Chondrocyte (in vitro differentiated cells): Measurements from ENCODE around the gene KCNQ5. TPM values are rescaled to one million over a fixed set of nuclear protein-coding genes. Genes with fewer than 3 reads are reported as not detected.

Experiments used
- DNase-seq: peaks from one replicate; pipeline ENCODE4 v3.0.0; 2021; ENCODE audit warnings: mixed read lengths, low spot score
- H3K27ac Mint-ChIP-seq: one replicate; pipeline ENCODE4 v1.8.0; 2021; ENCODE audit warnings: mild to moderate bottlenecking, moderate library complexity, mixed read lengths; ENCODE audit not compliant: unreplicated experiment
- H3K27me3 Mint-ChIP-seq: 2 replicates; pipeline ENCODE4 v1.8.0; 2021; ENCODE audit warnings: low read depth, mixed read lengths
- H3K36me3 Mint-ChIP-seq: 2 replicates; pipeline ENCODE4 v1.8.0; 2021; ENCODE audit warnings: low read depth, mixed read lengths
- H3K4me1 Mint-ChIP-seq: 2 replicates; pipeline ENCODE4 v1.8.0; 2021; ENCODE audit warnings: low read depth, mild to moderate bottlenecking, mixed read lengths
- H3K4me3 Mint-ChIP-seq: one replicate; pipeline ENCODE4 v1.8.0; 2021; ENCODE audit warnings: mild to moderate bottlenecking, moderate library complexity, mixed read lengths; ENCODE audit not compliant: unreplicated experiment
- H3K9me3 Mint-ChIP-seq: 2 replicates; pipeline ENCODE4 v1.8.0; 2021; ENCODE audit warnings: low read depth, mixed read lengths
- total RNA-seq: library from RNA; stranded (reverse); gene quantifications from 3 replicates; pipeline ENCODE4 v1.2.1, GENCODE V29; 2021
- TF ChIP-seq, protein P1 (sequence below): fragments of 200-600 bp; sonication (generic); IDR thresholded peaks from 2 replicates; pipeline ENCODE4 v1.5.0; 2021; ENCODE audit warnings: antibody characterized with exemption, mild to moderate bottlenecking, moderate library complexity

KCNQ5 gene
- total RNA-seq, 1 donor from 2014 or later: 4.1 TPM

GRCh38 chr6:72987301-72987700 lies 365.4 kb downstream of the KCNQ5 start:
- Mint-ChIP-seq H3K4me1 (peaks cover 10% of the 10 kb centered on the region), H3K9me3 (peaks cover 16% of the 10 kb centered on the region), H3K4me3 (no peak overlapping the region), H3K27me3 (no peaks in the 10 kb centered on the region), H3K27ac (no peak overlapping the region), H3K36me3 (peaks cover 5% of the 10 kb centered on the region)
- TF ChIP-seq, protein P1, sequence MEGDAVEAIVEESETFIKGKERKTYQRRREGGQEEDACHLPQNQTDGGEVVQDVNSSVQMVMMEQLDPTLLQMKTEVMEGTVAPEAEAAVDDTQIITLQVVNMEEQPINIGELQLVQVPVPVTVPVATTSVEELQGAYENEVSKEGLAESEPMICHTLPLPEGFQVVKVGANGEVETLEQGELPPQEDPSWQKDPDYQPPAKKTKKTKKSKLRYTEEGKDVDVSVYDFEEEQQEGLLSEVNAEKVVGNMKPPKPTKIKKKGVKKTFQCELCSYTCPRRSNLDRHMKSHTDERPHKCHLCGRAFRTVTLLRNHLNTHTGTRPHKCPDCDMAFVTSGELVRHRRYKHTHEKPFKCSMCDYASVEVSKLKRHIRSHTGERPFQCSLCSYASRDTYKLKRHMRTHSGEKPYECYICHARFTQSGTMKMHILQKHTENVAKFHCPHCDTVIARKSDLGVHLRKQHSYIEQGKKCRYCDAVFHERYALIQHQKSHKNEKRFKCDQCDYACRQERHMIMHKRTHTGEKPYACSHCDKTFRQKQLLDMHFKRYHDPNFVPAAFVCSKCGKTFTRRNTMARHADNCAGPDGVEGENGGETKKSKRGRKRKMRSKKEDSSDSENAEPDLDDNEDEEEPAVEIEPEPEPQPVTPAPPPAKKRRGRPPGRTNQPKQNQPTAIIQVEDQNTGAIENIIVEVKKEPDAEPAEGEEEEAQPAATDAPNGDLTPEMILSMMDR: no peak
- DNase-seq: no peak

- Mint-ChIP-seq H3K27ac (no peak overlapping the region), H3K27me3 (peaks cover 7% of the 10 kb centered on the region), H3K36me3 (no peaks in the 10 kb centered on the region), H3K9me3 (no peaks in the 10 kb centered on the region), H3K4me3 (no peak overlapping the region), H3K4me1 (no peaks in the 10 kb centered on the region)
- TF ChIP-seq, protein P1: no peak
- DNase-seq: no peak
These were observed 378.1 kb downstream of the KCNQ5 start for GRCh38 chr6:72999995-73000394.

- Mint-ChIP-seq H3K9me3 (no peaks in the 10 kb centered on the region), H3K36me3 (no peaks in the 10 kb centered on the region), H3K4me3 (no peak overlapping the region), H3K27ac (no peak overlapping the region), H3K27me3 (peaks cover 5% of the 10 kb centered on the region), H3K4me1 (no peaks in the 10 kb centered on the region)
- TF ChIP-seq, protein P1: no peak
- DNase-seq: no peak
These were observed 378.6 kb downstream of the KCNQ5 start for GRCh38 chr6:73000460-73000859.

- TF ChIP-seq, protein P1: no peak
- H3K4me1 Mint-ChIP-seq: no peaks in the 10 kb centered on the region
- DNase-seq: no peak
- no peaks in the 10 kb centered on the region for H3K9me3 Mint-ChIP-seq
- no peak overlapping the region for H3K4me3 Mint-ChIP-seq
- no peak overlapping the region for H3K27ac Mint-ChIP-seq
- peaks cover 5% of the 10 kb centered on the region for H3K27me3 Mint-ChIP-seq
- no peaks in the 10 kb centered on the region for H3K36me3 Mint-ChIP-seq
These were observed 380.7 kb downstream of the KCNQ5 start for GRCh38 chr6:73002588-73002987.

GRCh38 chr6:73003302-73003701 lies 381.4 kb downstream of the KCNQ5 start:
- no peaks in the 10 kb centered on the region for H3K4me1 Mint-ChIP-seq
- H3K36me3 Mint-ChIP-seq: peaks cover 4% of the 10 kb centered on the region

More at GRCh38 chr6:73003302-73003701, 381.4 kb downstream of the KCNQ5 start:
- H3K27me3 Mint-ChIP-seq: peaks cover 5% of the 10 kb centered on the region
- no peak for DNase-seq
- TF ChIP-seq, protein P1: no peak
- H3K4me3 Mint-ChIP-seq: no peak overlapping the region
- H3K9me3 Mint-ChIP-seq: peaks cover 6% of the 10 kb centered on the region
- no peak overlapping the region for H3K27ac Mint-ChIP-seq
